H1 (cell line): ENCODE data around the gene GPR35. TPM values are rescaled to one million over a fixed set of nuclear protein-coding genes. Genes with fewer than 3 reads are reported as not detected.

ENCODE experiments used
- CTCF ChIA-PET: fragments of 300-600 bp; sonication (Branson Sonifier 250); formaldehyde crosslinking; loops from one replicate; lab custom pipeline; 2021; ENCODE audit not compliant: partially characterized antibody; lab: Charles Lee
- POLR2A ChIA-PET: fragments of 300-600 bp; sonication (Branson Sonifier 250); formaldehyde crosslinking; loops from one replicate; lab custom pipeline; 2021; ENCODE audit warnings: inconsistent platforms; ENCODE audit not compliant: partially characterized antibody; lab: Charles Lee
- DNase-seq, 2 experiments: peaks; one replicate each; pipeline versions ENCODE4 v3.0.0 to v3.0.0-alpha.2; 2010 to 2022; ENCODE audit warnings: low spot score in 2 of 2, low read depth in 1 of 2, mixed read lengths in 1 of 2
- FAIRE-seq: peaks from 2 replicates; lab custom pipeline; 2011; peaks lifted over from hg19 to GRCh38; lab: Jason Lieb, UNC
- H2AFZ ChIP-seq: 2 replicates; pipeline ENCODE4 v1.8.1; 2012; ENCODE audit warnings: low read length, inconsistent platforms
- H2AK5ac ChIP-seq: 2 replicates; pipeline ENCODE4 v1.6.1; 2013; ENCODE audit warnings: low read depth, low read length
- H2BK120ac ChIP-seq: replicated peaks from 2 replicates; pipeline ENCODE3; 2013; ENCODE audit warnings: low read depth, low read length, inconsistent platforms
- H2BK12ac ChIP-seq: 2 replicates; pipeline ENCODE4 v1.6.1; 2013; ENCODE audit warnings: low read depth, low read length
- H2BK15ac ChIP-seq: 2 replicates; pipeline ENCODE4 v1.6.1; 2013; ENCODE audit warnings: low read length
- H2BK20ac ChIP-seq: 2 replicates; pipeline ENCODE4 v1.6.1; 2013; ENCODE audit warnings: low read length
- H2BK5ac ChIP-seq: 2 replicates; pipeline ENCODE4 v1.6.1; 2013; ENCODE audit warnings: low read depth, low read length
- H3K14ac ChIP-seq: 2 replicates; pipeline ENCODE4 v1.6.1; 2013; ENCODE audit warnings: inconsistent platforms; ENCODE audit not compliant: insufficient read length
- H3K18ac ChIP-seq: 2 replicates; pipeline ENCODE4 v1.6.1; 2013; ENCODE audit warnings: low read length; ENCODE audit errors: extremely low read depth
- H3K23ac ChIP-seq: 2 replicates; pipeline ENCODE4 v1.6.1; 2013; ENCODE audit warnings: inconsistent platforms; ENCODE audit not compliant: insufficient read length
- H3K23me2 ChIP-seq: 2 replicates; pipeline ENCODE4 v1.6.1; 2013; ENCODE audit warnings: low read depth, low read length
- H3K27ac ChIP-seq: 2 replicates; pipeline ENCODE4 v1.6.1; 2011; ENCODE audit warnings: low read depth, low read length, inconsistent platforms
- H3K27me3 ChIP-seq, 4 experiments: replicated peaks in 1 of 4; 1 replicate in 1 of 4; 2 replicates in 3 of 4; pipeline versions ENCODE4 v1.6.1 to v1.8.1; 2011 to 2013; ENCODE audit warnings: low read length in 3 of 4, mild to moderate bottlenecking in 3 of 4, inconsistent platforms in 2 of 4, mixed read lengths in 2 of 4, moderate library complexity in 1 of 4; ENCODE audit not compliant: control insufficient read depth in 3 of 4, insufficient read depth in 3 of 4; ENCODE audit errors: extremely low read depth in 1 of 4
- H3K36me3 ChIP-seq, 4 experiments: 2 replicates each; pipeline versions ENCODE4 v1.6.1 to v1.8.1; 2011 to 2013; ENCODE audit warnings: mild to moderate bottlenecking in 4 of 4, low read length in 3 of 4, moderate library complexity in 2 of 4, control low read depth in 1 of 4, inconsistent platforms in 1 of 4; ENCODE audit not compliant: insufficient read depth in 4 of 4, control insufficient read depth in 2 of 4
- H3K4ac ChIP-seq: replicated peaks from 2 replicates; pipeline ENCODE3; 2013; ENCODE audit warnings: low read length, low read depth, mixed read lengths, inconsistent platforms; ENCODE audit not compliant: insufficient read length
- H3K4me1 ChIP-seq, 4 experiments: replicated peaks in 1 of 4; 1 replicate in 1 of 4; 2 replicates in 3 of 4; pipeline versions ENCODE4 v1.6.1 to v1.8.1; 2011 to 2013; ENCODE audit warnings: low read length in 3 of 4, inconsistent platforms in 2 of 4, mixed read lengths in 1 of 4; ENCODE audit not compliant: insufficient read depth in 4 of 4, control insufficient read depth in 3 of 4
- H3K4me2 ChIP-seq, 2 experiments: 2 replicates each; pipeline versions ENCODE4 v1.6.1 to v1.8.1; 2011 to 2013; ENCODE audit warnings: low read depth in 2 of 2, low read length in 2 of 2, control low read depth in 1 of 2, inconsistent platforms in 1 of 2, mild to moderate bottlenecking in 1 of 2; ENCODE audit not compliant: insufficient read depth in 1 of 2
- H3K4me3 ChIP-seq, 4 experiments: fragments of 200-600, 300-600 bp in 1 of 4; sonication (generic), shearing (Covaris generic), sonication (Bioruptor Twin) in 1 of 4; 2 replicates each; pipeline versions ENCODE4 v1.5.1 to v1.8.1; 2011 to 2016; ENCODE audit warnings: low read length in 4 of 4, low read depth in 3 of 4, control low read depth in 2 of 4, inconsistent platforms in 2 of 4, mild to moderate bottlenecking in 2 of 4, mixed read lengths in 1 of 4, moderate library complexity in 1 of 4; ENCODE audit not compliant: insufficient read depth in 2 of 4; ENCODE audit errors: extremely low read depth in 1 of 4
- H3K56ac ChIP-seq: replicated peaks from 2 replicates; pipeline ENCODE3; 2013; ENCODE audit warnings: low read depth, mild to moderate bottlenecking, mixed read lengths, low read length, inconsistent platforms; ENCODE audit not compliant: insufficient read length
- H3K79me1 ChIP-seq: 2 replicates; pipeline ENCODE4 v1.6.1; 2013; ENCODE audit warnings: low read depth, low read length, control low read depth
- H3K79me2 ChIP-seq, 2 experiments: 2 replicates each; pipeline versions ENCODE4 v1.6.1 to v1.8.1; 2012 to 2013; ENCODE audit warnings: low read length in 2 of 2, mild to moderate bottlenecking in 2 of 2, inconsistent platforms in 1 of 2; ENCODE audit not compliant: insufficient read depth in 2 of 2, control insufficient read depth in 1 of 2
- H3K9ac ChIP-seq, 4 experiments: replicated peaks in 1 of 4; 1 replicate in 1 of 4; 2 replicates in 3 of 4; pipeline versions ENCODE4 v1.6.1 to v1.8.1; 2011 to 2013; ENCODE audit warnings: low read depth in 3 of 4, low read length in 3 of 4, control low read depth in 2 of 4, mild to moderate bottlenecking in 2 of 4, moderate library complexity in 2 of 4, inconsistent platforms in 1 of 4; ENCODE audit errors: extremely low read depth in 1 of 4
- H3K9me3 ChIP-seq, 2 experiments: 2 replicates each; pipeline versions ENCODE4 v1.6.1 to v1.8.1; 2012 to 2013; ENCODE audit warnings: mild to moderate bottlenecking in 2 of 2, moderate library complexity in 2 of 2, control low read depth in 1 of 2, inconsistent platforms in 1 of 2, low read depth in 1 of 2, low read length in 1 of 2, mixed read lengths in 1 of 2; ENCODE audit not compliant: insufficient read depth in 2 of 2
- H4K20me1 ChIP-seq, 2 experiments: replicated peaks in 1 of 2; 2 replicates each; pipeline versions ENCODE3 to v1.8.1; 2011 to 2013; ENCODE audit warnings: inconsistent platforms in 2 of 2, low read length in 2 of 2, mild to moderate bottlenecking in 1 of 2; ENCODE audit not compliant: insufficient read depth in 2 of 2, control insufficient read depth in 1 of 2
- H4K5ac ChIP-seq: 2 replicates; pipeline ENCODE4 v1.6.1; 2013; ENCODE audit warnings: low read length, low read depth, mixed read lengths, inconsistent platforms; ENCODE audit not compliant: insufficient read length
- H4K8ac ChIP-seq: 2 replicates; pipeline ENCODE4 v1.8.0; 2013; ENCODE audit warnings: mild to moderate bottlenecking, moderate library complexity, low read length, inconsistent platforms; ENCODE audit not compliant: insufficient read depth; ENCODE audit errors: extremely low read depth
- H4K91ac ChIP-seq: replicated peaks from 2 replicates; pipeline ENCODE3; 2013; ENCODE audit warnings: low read length, mixed read lengths, inconsistent platforms; ENCODE audit not compliant: insufficient read length
- CEBPB ChIP-seq: IDR thresholded peaks from 2 replicates; pipeline ENCODE4 v1.6.1; 2012; ENCODE audit warnings: low read depth, low read length
- RAD21 ChIP-seq, 2 experiments: IDR thresholded peaks in 1 of 2; conservative IDR thresholded peaks in 1 of 2; 2 replicates each; pipeline ENCODE4 v1.6.1; 2011; ENCODE audit warnings: low read depth in 2 of 2, low read length in 2 of 2, improper control_type of control experiment in 1 of 2, inconsistent platforms in 1 of 2, mild to moderate bottlenecking in 1 of 2, moderate library complexity in 1 of 2
- SRF ChIP-seq: IDR thresholded peaks from 2 replicates; pipeline ENCODE4 v1.6.1; 2011; ENCODE audit warnings: mild to moderate bottlenecking, low read depth, low read length, moderate library complexity
- TAF1 ChIP-seq: IDR thresholded peaks from 2 replicates; pipeline ENCODE4 v1.6.1; 2011; ENCODE audit warnings: mild to moderate bottlenecking, low read depth, low read length
- WGBS, 2 experiments: shearing (Covaris generic) in 1 of 2; methylation state at CpG; one replicate each; pipeline versions ENCODE4 v1.1.6 to v1.1.7; 2013 to 2015; ENCODE audit warnings: low lambda C conversion rate in 2 of 2, mixed read lengths in 2 of 2, inconsistent platforms in 1 of 2, low coverage in 1 of 2, missing lambda C conversion rate in 1 of 2; ENCODE audit not compliant: insufficient replicate concordance in 2 of 2, insufficient coverage in 1 of 2, insufficient read length in 1 of 2; ENCODE audit errors: extremely low coverage in 1 of 2, missing lambda C conversion rate in 1 of 2; 5-methylcytosine and 5-hydroxymethylcytosine counted together
- polyA plus RNA-seq, 7 experiments: library from polyadenylated mRNA; depleted of rRNA in 3 of 7; stranded (reverse) in 5 of 7; unstranded in 2 of 7; fragments of >200 nt in 5 of 7; fragments of 200-250 nt in 2 of 7; gene quantifications; 1 replicate in 5 of 7; 2 replicates in 1 of 7; 4 replicates in 1 of 7; pipeline versions ENCODE4 v1.2.1 to v1.2.3, GENCODE V29; 2011 to 2013; ENCODE audit warnings: missing spikeins in 2 of 7, mixed read lengths in 2 of 7
- total RNA-seq: library from RNA; stranded (reverse); fragmentation: NEBNext Ultra II Directional; extraction: Animal tissue kit (Norgen Biotek cat#: 25700); gene quantifications from 2 replicates; pipeline ENCODE4 v1.2.1, GENCODE V29; 2021

Gene GPR35
- total and polyA plus RNA-seq, 2 of the 8 experiments (the other 6 are each of a cell fraction or from before 2014, with no cell fraction given), result 0.47 TPM; not detected in 1

DNA sequence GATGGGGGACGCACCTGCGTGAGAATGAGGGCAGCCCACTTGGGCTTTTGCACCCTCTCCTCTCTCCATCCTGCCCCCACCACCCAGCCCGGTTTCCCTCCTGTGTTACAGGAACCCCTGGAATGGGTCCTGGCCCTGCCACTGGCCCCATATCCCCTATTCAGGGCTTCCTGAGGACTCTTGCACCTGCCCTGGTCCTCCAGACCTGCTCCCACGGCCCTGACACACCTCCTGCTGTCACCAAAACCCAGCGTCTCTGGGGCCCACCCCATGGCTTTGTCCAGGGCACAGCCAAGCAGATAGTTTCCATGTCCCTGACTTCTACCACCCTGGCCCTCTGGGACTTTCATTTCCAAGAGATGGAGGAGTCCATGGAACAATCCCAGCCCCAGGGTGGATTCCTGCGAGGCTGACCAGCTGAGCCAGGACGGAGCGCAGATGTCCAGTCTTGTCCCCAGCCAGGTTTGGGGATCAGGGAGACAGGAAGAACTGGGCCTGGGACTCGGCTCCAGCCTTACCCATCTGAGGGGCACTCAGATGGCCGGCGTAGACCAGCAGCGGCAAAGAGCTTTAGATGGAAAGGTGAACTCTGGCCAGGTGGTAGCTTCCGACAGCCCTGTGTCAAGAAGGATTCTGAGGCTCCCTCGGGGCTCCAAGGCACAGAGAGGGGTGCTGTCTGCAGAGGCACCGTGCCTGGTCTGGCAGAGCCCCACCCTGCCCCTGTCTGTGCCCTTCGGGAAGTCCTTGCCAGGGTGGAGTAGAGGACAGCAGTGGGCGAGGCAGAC is 12.0 kb downstream of the GPR35 start:
- H2BK20ac ChIP-seq, result no peak overlapping the region
- H4K5ac ChIP-seq, result no peak overlapping the region
- H3K79me2 ChIP-seq, result no peaks in the 10 kb centered on the region
- H3K4me3 ChIP-seq, result no peak overlapping the region
- DNase-seq (no peak), FAIRE-seq (no peak)
- H3K9me3 ChIP-seq, result peaks cover 25 to 42% of the 10 kb centered on the region in 2 experiments
- H4K20me1 ChIP-seq, result no peaks in the 10 kb centered on the region
- H2AFZ ChIP-seq, result no peak overlapping the region
- no peak overlapping the region for H2AK5ac ChIP-seq
- H4K8ac ChIP-seq, result no peak overlapping the region
- H3K27ac ChIP-seq, result no peak overlapping the region
- no peak overlapping the region for H3K4me2 ChIP-seq
- no peak overlapping the region for H3K23ac ChIP-seq
- no peak overlapping the region for H2BK120ac ChIP-seq
- H3K56ac ChIP-seq, result no peak overlapping the region
- H3K27me3 ChIP-seq, result no peaks in the 10 kb centered on the region; a peak in 1 of 7 replicates
- ChIA-PET CTCF (interaction anchor here (1.3 kb wide), 1 partner anchor 10 kb away, joined by 4 read pairs; no protein-coding TSS in a partner anchor), POLR2A (interaction anchor here (0.7 kb wide), 1 partner anchor 14 kb away, joined by 3 read pairs; no protein-coding TSS in a partner anchor)
- 83% methylated on average over 15 of the region's 17 CpGs; no CpG with 5 or more reads in 1 of the 2 experiments for WGBS, 2 experiments
- H3K18ac ChIP-seq, result no peak overlapping the region
- no peak overlapping the region for H4K91ac ChIP-seq
- H3K4me1 ChIP-seq, result no peaks in the 10 kb centered on the region; a peak in 1 of 7 replicates
- H3K4ac ChIP-seq, result no peak overlapping the region
- no peak overlapping the region for H2BK12ac ChIP-seq
- no peaks in the 10 kb centered on the region for H3K36me3 ChIP-seq
- no peak overlapping the region for H3K9ac ChIP-seq
- no peak overlapping the region for H2BK15ac ChIP-seq
- TF ChIP-seq SRF (no peak), CEBPB (no peak), TAF1 (no peak), RAD21 (IDR thresholded peaks at IDR 0.05 in 1 of 2, conservative IDR thresholded peaks at IDR 0.05 in 1 of 2; ENCODE audit: low read depth in 2 of 2, low read length in 2 of 2) (no peak)
- no peaks in the 10 kb centered on the region for H3K23me2 ChIP-seq
- no peak overlapping the region for H2BK5ac ChIP-seq
- no peak overlapping the region for H3K14ac ChIP-seq
- H3K79me1 ChIP-seq, result no peaks in the 10 kb centered on the region
